ENCODE results near the gene KIF25.
"Not testable (repeated sequence)": the region's sequence is repeated elsewhere in the genome, so short reads cannot be mapped to it uniquely, and the experiment has no call there.

The KIF25 gene

DNA sequence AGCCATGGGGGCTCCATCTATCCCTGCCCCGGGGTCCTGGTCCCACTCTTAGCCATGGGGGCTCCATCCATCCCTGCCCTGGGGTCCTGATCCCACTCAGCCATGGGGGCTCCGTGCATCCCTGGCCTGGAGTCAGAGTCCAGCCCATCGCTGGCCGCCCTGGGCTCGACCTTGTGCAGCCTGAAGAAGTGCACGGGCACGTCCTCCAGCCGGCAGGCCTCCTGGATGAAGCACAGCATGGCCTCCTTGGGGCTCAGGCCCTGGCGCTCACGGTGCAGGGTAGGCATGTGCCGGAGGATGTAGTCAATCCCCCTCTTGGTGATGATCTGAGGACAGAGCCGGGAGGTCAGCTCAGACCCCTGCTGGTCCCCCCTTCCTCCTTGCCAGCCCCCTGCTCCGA is 66.0 kb downstream of the KIF25 start:
- no peak for DNase-seq (ENCODE audit: low spot score in 2 of 2)
- Mint-ChIP-seq H3K9me3 (no peaks in the 10 kb centered on the region), H3K36me3 (no peaks in the 10 kb centered on the region), H3K27ac (no peak overlapping the region), H3K4me1 (no peaks in the 10 kb centered on the region), H3K4me3 (no peak overlapping the region)
- ATAC-seq: no peak

DNA sequence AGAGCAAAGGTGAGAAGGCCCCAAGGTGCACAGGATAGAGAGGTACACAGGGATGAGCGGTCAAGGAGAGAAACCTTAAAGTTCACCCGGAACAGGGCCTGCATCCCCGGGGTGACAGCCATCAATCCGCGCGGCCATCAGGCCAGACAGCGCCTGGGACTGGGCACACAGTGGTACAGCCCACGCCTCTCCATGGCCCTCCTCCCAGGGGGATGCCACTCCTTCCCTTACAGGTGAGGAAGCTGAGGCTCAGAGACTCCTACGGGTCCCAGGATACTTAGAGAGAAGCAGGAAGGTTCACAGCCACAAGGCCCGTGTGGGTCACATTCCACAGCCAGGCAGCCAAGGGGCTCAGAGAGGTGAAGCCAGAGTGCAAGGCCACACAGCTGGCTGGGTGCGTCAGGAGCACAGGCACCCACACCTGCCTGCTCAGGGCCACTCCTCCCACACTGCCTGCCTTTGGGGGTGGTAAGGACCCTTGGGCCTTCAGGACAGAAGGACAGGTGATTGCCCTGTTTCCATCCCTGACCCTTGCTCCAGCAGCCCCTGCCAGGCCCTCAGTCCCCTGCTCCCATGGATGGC is 66.8 kb downstream of the KIF25 start:
- DNase-seq (ENCODE audit: low spot score in 2 of 2) (no peak), ATAC-seq (no peak)
- Mint-ChIP-seq H3K27ac (no peak overlapping the region), H3K4me1 (no peaks in the 10 kb centered on the region), H3K4me3 (no peak overlapping the region), H3K36me3 (no peaks in the 10 kb centered on the region), H3K9me3 (no peaks in the 10 kb centered on the region)

DNA sequence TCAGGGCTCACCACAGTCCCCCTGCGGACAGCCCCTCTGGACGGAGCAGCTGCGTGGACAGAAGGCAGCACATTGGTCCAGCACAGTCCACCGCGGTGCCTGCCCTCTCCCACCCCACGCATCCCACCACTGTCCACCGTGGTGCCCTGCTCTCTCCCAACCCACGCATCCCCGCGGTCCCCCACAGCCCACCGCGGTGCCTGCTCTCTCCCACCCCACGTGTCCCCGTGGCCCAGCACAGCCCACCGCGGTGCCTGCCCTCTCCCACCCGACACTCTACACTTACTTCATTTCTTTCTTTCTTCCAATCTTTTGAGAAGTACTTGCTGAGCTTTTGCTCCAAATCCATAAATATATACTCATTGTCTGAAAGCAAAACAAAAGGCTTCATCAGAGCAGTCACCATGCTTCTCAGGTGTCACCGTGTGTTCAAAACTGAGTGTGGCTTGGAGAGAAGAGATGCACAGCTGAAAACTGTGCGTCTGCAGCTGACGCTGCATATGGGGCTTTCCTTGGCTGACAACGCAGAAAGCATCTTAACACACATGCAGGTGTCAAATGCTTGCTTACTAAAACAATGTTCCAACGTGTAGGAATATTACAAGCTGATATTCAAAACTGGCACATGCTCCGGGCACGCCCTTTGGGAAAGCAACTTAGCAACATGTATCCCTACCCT is 69.7 kb downstream of the KIF25 start:
- ATAC-seq: no peak
- Mint-ChIP-seq H3K4me3 (no peak overlapping the region), H3K36me3 (no peaks in the 10 kb centered on the region), H3K9me3 (no peaks in the 10 kb centered on the region), H3K27ac (no peak overlapping the region), H3K4me1 (no peaks in the 10 kb centered on the region)
- DNase-seq (ENCODE audit: low spot score in 2 of 2): no peak

DNA sequence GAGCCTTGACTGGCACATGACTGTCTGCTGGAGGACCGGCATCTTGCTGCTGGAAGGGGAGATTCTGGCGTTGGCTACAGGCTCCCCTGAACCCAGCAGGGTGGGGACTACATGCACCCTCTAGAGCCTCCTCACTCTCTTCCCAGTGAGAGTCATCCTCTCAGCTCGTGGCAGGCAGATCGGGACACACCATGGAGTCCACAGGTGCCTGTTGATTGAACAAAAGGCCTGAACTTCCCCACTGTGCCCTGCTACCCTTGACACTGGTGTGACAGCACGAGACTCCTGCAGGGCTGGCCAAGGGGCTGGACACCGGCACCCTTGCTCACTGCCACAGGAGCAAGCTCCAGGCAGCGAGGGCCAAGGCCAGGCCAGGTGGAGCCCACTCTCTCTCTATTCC is 73.3 kb downstream of the KIF25 start:
- Mint-ChIP-seq H3K27ac (no peak overlapping the region), H3K9me3 (no peaks in the 10 kb centered on the region), H3K4me1 (no peaks in the 10 kb centered on the region), H3K36me3 (no peaks in the 10 kb centered on the region), H3K4me3 (no peak overlapping the region)
- DNase-seq (ENCODE audit: low spot score in 2 of 2) (no peak), ATAC-seq (no peak)

DNA sequence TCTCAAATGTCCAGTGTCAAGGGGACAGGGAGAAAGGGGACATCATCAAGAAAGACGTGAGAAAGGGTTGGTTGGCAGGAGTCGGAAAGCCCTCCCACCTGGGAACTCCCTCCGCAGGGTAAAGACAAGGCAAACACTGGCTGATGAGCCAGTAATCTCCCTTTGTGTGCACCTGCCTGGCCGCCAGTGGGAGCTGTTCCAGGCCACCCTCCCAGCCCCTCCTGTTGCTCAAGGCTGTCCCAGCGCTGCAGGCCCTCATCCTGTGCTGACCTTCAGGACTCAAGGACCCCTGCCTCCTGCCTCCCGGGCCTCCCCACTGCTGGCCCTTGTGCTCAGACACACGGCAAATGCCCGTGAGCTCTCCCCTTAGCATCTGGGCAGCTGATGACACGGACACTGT is 74.1 kb downstream of the KIF25 start:
- Mint-ChIP-seq H3K36me3 (no peaks in the 10 kb centered on the region), H3K9me3 (no peaks in the 10 kb centered on the region), H3K4me3 (no peak overlapping the region), H3K4me1 (no peaks in the 10 kb centered on the region), H3K27ac (no peak overlapping the region)
- DNase-seq (ENCODE audit: low spot score in 2 of 2) (no peak), ATAC-seq (no peak)

DNA sequence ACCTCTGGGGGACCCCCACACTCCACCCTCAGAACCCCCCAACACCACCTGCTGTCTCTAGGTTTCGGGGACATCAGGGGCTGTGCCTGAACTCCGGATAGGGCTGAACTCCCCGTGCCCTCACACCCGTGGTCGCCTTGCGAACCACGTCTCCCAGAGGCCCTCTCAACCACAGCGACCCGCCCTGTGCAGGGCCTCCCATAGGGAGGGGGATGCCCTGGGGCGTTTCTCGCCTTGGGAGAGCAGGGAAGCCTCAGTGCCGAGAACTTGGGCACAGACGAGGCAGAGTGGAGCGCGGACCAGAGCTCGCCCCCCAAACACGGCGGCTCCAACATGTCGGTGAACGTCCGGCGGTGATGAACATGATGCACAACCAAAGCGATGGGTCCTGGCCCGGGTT is 74.8 kb downstream of the KIF25 start:
- Mint-ChIP-seq H3K4me1 (no peaks in the 10 kb centered on the region), H3K9me3 (no peaks in the 10 kb centered on the region), H3K4me3 (no peak overlapping the region), H3K27ac (no peak overlapping the region), H3K36me3 (no peaks in the 10 kb centered on the region)
- DNase-seq (ENCODE audit: low spot score in 2 of 2): no peak
- no peak for ATAC-seq

DNA sequence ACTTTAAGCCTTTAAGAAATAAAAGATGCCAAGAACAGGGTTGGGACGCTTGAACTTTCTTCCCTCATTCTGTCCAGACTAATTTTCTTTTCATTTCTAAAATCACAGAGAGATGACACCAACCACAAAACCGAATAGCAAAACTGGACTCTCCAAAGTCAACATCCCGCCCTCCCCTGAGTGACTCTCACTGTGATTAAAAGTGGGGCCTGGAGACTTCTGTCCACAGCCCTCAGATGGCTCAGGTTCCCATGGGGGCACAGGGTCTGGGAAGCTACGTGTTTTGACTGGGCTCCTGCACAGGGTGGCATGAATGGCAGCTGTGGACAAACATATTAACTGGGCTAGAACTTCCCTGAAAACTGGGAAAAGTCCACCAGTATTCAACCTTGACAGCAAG is 75.3 kb downstream of the KIF25 start:
- Mint-ChIP-seq H3K27ac (no peak overlapping the region), H3K4me1 (no peaks in the 10 kb centered on the region), H3K36me3 (no peaks in the 10 kb centered on the region), H3K4me3 (no peak overlapping the region), H3K9me3 (no peaks in the 10 kb centered on the region)
- DNase-seq (ENCODE audit: low spot score in 2 of 2) (no peak), ATAC-seq (no peak)

DNA sequence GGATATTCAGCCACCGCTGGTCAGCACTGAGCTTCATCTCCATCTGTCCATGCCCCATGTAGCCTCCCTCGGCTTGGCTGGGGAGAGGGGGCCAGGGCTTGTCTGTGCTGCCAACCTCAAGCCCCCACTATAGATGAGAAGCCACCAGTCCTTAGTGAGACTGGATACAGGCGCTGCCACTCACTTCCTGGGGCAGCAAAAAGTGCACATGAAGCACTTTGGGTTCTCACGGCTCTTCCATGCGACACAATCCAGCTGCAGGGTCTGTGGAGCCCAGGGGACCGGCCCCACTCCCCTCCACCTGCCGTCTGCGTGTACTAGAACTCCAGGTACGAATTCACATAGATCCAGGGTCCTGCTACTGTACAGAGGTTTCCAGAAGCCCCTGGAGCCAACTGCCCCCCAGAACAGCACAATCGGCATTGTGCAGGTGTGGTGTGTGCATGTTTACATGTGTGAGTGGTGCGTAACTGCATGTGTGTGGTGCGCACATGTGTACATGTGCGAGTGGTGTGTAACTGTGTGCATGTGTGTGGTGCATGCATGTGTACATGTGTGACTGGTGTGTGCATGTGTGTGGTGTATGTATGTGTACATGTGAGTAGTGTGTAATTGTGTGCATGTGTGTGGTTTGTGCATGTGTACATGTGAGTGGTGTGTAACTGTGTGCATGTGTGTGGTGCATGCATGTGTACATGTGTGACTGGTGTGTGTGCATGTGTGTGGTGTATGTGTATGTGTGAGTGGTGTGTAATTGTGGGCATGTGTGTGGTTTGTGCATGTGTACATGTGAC is 76.7 kb downstream of the KIF25 start:
- Mint-ChIP-seq H3K27ac (no peak overlapping the region), H3K4me3 (no peak overlapping the region), H3K36me3 (no peaks in the 10 kb centered on the region), H3K9me3 (no peaks in the 10 kb centered on the region), H3K4me1 (no peaks in the 10 kb centered on the region)
- ATAC-seq (no peak), DNase-seq (ENCODE audit: low spot score in 2 of 2) (no peak)

DNA sequence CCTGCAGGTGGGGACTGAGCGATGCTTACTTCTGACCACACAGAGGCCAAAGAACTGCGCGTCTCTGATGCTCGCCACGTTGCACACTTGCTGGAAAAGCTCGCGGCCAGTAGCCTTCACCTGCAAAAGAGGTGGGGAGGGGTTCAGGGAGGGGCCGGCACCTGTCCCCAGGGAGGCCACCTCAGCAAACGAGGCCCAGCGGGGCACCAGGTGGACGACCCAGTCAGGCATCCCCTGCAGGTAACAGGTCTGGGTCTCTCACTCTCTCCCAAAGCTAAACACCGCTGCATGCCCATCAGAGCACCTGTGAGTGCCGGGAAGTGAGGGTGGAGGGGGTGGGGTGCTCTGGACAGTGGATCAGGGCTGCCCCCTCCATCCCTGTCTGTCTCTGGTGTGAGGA is 77.7 kb downstream of the KIF25 start:
- H3K9me3 Mint-ChIP-seq: no peaks in the 10 kb centered on the region
- ATAC-seq: no peak

DNA sequence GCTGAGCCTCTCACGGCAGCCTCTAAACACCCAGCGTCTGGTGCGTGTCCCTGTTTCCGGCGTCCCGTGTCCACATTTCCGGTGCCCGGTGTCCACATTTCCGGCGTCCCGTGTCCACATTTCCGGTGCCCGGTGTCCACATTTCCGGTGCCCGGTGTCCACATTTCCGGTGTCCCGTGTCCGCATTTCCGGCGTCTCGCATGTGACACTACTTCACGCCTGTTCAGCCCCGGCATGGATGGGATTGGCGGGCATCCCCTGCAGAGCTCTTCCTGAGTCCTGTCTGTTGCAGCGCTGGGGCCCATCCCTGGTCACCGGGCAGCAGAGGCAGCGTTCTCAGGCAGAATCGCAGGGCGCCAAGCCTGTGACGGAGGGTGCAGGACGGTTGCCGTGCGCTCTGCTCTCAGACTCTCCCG is 78.3 kb downstream of the KIF25 start:
- DNase-seq (ENCODE audit: low spot score in 2 of 2) (no peak), ATAC-seq (no peak)
- Mint-ChIP-seq H3K36me3 (no peaks in the 10 kb centered on the region), H3K4me1 (no peaks in the 10 kb centered on the region), H3K27ac (no peak overlapping the region), H3K9me3 (no peaks in the 10 kb centered on the region), H3K4me3 (no peak overlapping the region)

More for the DNA sequence above, 77.7 kb downstream of the KIF25 start:
- no peaks in the 10 kb centered on the region for H3K36me3 Mint-ChIP-seq
- no peak overlapping the region for H3K27ac Mint-ChIP-seq
- no peaks in the 10 kb centered on the region for H3K4me1 Mint-ChIP-seq
- DNase-seq (ENCODE audit: low spot score in 2 of 2): no peak
- no peak overlapping the region for H3K4me3 Mint-ChIP-seq

DNA sequence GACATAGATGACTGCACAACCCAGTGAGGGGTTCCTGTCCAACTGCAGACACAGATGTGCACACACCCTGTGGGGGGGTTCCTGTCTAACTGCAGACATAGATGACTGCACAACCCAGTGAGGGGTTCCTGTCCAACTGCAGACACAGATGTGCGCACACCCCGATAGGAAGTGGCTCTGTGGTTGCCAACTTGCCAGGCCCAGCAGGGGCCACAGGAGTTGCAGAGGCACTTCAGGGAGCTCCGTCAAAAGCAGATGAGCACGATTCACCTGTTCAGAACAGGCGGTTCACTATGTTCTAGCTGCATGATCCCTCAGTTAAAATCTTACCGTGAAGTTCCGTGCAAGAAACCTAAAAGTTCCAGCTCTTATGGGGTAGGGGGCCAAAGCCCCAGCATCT is 79.9 kb downstream of the KIF25 start:
- not testable (repeated sequence) for H3K9me3 Mint-ChIP-seq; H3K4me1 Mint-ChIP-seq; H3K36me3 Mint-ChIP-seq; H3K4me3 Mint-ChIP-seq; H3K27ac Mint-ChIP-seq; DNase-seq (ENCODE audit: low spot score in 2 of 2); ATAC-seq

DNA sequence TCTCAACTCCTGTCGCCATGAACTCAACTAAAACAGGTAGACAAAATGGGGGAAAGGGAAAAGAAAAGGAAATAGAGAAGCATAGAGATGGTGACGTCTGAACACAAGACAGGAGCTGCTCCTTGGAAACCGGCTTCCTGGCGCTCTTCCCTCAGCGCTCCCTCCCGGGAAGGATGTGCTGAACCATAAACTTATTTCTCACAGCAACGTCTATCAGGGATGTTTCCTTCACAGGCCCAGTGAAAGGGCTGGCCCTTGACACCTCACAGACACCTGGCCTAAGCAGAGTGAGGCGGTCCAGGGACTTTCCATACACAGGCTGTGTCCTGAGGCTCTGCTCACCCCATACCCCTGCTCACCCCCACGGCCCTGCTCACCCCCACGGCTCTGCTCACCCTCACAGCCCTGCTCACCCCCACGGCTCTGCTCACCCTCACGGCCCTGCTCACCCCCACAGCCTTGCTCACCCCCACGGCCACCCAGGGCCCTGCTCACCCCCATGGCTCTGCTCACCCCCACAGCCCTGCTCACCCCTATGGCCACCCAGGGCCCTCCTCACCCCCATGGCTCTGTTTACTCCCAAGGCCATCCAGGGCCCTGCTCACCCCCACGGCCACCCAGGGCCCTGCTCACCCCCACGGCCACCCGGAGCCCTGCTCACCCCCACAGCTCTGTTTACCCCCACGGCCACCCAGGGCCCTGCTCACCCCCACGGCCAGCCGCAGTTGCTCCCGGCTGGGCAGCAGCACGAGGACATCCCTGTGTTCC is 80.9 kb downstream of the KIF25 start:
- Mint-ChIP-seq H3K9me3 (no peaks in the 10 kb centered on the region), H3K27ac (no peak overlapping the region), H3K36me3 (no peaks in the 10 kb centered on the region), H3K4me3 (no peak overlapping the region), H3K4me1 (no peaks in the 10 kb centered on the region)
- DNase-seq (ENCODE audit: low spot score in 2 of 2) (no peak), ATAC-seq (no peak)

DNA sequence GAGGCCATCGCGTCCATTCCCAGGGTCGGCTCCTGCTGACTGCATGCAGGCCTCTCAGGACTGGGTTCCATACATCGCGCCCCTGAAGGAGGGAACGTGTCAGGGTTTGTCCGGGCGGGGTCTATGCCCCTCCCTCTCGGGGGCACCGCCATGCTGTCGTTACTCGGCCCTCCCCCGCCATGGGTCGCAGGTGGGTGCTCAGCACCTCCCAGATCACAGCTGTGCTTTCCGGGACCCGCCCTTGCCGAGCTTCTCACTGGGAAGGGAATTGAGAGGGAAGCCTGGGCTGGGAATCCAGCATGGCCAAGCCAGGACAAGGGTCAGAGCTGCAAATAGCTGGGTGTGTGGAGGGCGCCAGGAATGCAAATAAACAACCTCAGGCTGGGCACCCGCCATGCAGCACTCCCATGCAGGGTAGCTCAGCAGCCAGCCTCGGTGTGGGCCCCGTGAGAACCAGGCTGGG is 81.5 kb downstream of the KIF25 start, which contains the start of gene FRMD1:
TSS of gene FRMD1 (minus strand) at position 270 of the 463 bp plus-strand sequence. CDS start at position 152, 118 bp downstream.
- no peaks in the 10 kb centered on the region for H3K36me3 Mint-ChIP-seq
- H3K4me3 Mint-ChIP-seq: no peak within 1 kb of the TSS
- H3K27ac Mint-ChIP-seq: no peak within 1 kb of the TSS
- no peaks in the 10 kb centered on the region for H3K9me3 Mint-ChIP-seq
- no peaks in the 10 kb centered on the region for H3K4me1 Mint-ChIP-seq
- ATAC-seq: no peak
- DNase-seq (ENCODE audit: low spot score in 2 of 2): no peak

DNA sequence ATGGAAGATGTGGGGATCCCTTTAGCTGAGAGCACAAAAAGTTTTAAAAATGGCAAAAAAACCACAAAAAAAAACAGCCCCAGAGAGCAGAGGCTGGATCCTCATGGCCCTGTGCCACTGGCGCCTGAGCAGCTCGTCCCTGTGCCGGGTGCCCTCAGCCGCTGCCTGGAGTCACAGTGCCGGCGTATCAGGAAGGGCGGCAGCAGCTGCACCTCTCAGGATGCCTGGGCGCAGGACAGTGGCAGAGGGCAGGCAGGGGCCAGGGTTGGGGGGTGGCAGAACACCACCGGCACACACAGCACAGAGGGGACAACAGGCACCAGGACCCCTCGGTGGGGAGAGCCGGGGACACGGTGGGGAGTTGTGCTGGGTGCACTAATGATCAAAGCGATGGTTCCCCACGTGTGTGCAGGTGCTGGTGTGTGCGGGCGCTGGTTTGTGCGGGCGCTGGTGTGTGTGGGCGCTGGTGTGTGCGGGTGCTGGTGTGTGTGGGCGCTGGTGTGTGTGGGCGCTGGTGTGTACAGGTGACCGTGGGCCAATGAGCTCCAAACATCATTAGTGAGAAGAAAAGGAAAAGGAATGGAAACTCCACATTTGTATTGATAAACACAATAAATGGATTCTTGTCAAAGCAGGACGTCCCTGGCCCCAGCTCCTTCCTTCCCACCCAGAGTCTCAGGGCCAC is 83.1 kb downstream of the KIF25 start:
- Mint-ChIP-seq H3K36me3 (no peaks in the 10 kb centered on the region), H3K4me3 (no peak overlapping the region), H3K9me3 (no peaks in the 10 kb centered on the region), H3K27ac (no peak overlapping the region), H3K4me1 (no peaks in the 10 kb centered on the region)
- no peak for DNase-seq (ENCODE audit: low spot score in 2 of 2)
- no peak for ATAC-seq
